ENCODE measurements around the gene GLE1. TPM values are rescaled to one million over a fixed set of nuclear protein-coding genes. Genes with fewer than 3 reads are reported as not detected.

Gene GLE1
- total and polyA plus RNA-seq, 7 donors, result 17.6 to 29.4 (median 20.8) TPM

GRCh38 chr9:128554155-128554862 lies 49.8 kb downstream of the GLE1 start:
- H3K9me3 ChIP-seq, result no peaks in the 10 kb centered on the region
- TF ChIP-seq EP300 (IDR thresholded peaks at IDR 0.05) (no peak), POLR2A (IDR thresholded peaks at IDR 0.05) (peak in 1 of 2 donors; percentile 26), POLR2AphosphoS5 (IDR thresholded peaks at IDR 0.05) (peak in 3 of 4 donors; percentile 37 to 72 (median 59)), CTCF (IDR thresholded peaks at IDR 0.05) (no peak)
- peak; percentile 87 for DNase-seq
- H3K36me3 ChIP-seq, result no peaks in the 10 kb centered on the region
- no peaks in the 10 kb centered on the region for H3K27me3 ChIP-seq
- H3K4me1 ChIP-seq, result peaks cover 0 to 82% (median 73%) of the 10 kb centered on the region in 4 donors
- peak overlapping the region; percentile 86 to 100 (median 95) for H3K4me3 ChIP-seq
- WGBS, 2 donors, result 61 to 66% methylated on average over 5 of the region's 5 CpGs
- H3K27ac ChIP-seq, result peak overlapping the region; percentile 98 to 100 (median 98)
- intact Hi-C loops (cut with DNase I), result loop anchor here (5.0 kb wide), 3 partner anchors 133 to 263 kb away; partner anchors contain the start of genes ENDOG, SET and URM1

- H3K36me3 ChIP-seq, result no peaks in the 10 kb centered on the region
- H3K27me3 ChIP-seq, result no peaks in the 10 kb centered on the region
- DNase-seq, result no peak
- H3K4me3 ChIP-seq, result no peak overlapping the region
- WGBS, 2 donors, result 41 to 58% methylated on average over 9 of the region's 9 CpGs
- TF ChIP-seq POLR2A (IDR thresholded peaks at IDR 0.05), result no peak
- peak in 1 of 4 donors; percentile 51 for TF ChIP-seq POLR2AphosphoS5 (IDR thresholded peaks at IDR 0.05)
- intact Hi-C loops (cut with DNase I), result loop anchor here (5.0 kb wide), 1 partner anchor 147 kb away; the partner anchor contains the start of gene PKN3
- peak overlapping the region; percentile 98 to 100 (median 98) for H3K27ac ChIP-seq
- no peaks in the 10 kb centered on the region for H3K9me3 ChIP-seq
- H3K4me1 ChIP-seq, result peaks cover 0 to 82% (median 72%) of the 10 kb centered on the region in 4 donors
Measured at GRCh38 chr9:128555180-128555721, 50.7 kb downstream of the GLE1 start.

GRCh38 chr9:128556276-128556675 lies 51.8 kb downstream of the GLE1 start:
- no peaks in the 10 kb centered on the region for H3K36me3 ChIP-seq
- no peaks in the 10 kb centered on the region for H3K27me3 ChIP-seq
- TF ChIP-seq POLR2AphosphoS5 (IDR thresholded peaks at IDR 0.05), result no peak
- TF ChIP-seq CTCF (IDR thresholded peaks at IDR 0.05), result no peak
- TF ChIP-seq EP300 (IDR thresholded peaks at IDR 0.05), result no peak
- TF ChIP-seq POLR2A (IDR thresholded peaks at IDR 0.05), result no peak
- DNase-seq, result no peak
- intact Hi-C loops (cut with DNase I), result loop anchor here (5.0 kb wide), 1 partner anchor 146 kb away; the partner anchor contains the start of gene PKN3
- peaks cover 0 to 75% (median 65%) of the 10 kb centered on the region in 4 donors for H3K4me1 ChIP-seq
- peak overlapping the region; percentile 98 to 100 (median 98) for H3K27ac ChIP-seq
- 44 to 75% methylated on average over 2 of the region's 2 CpGs for WGBS, 2 donors
- no peaks in the 10 kb centered on the region for H3K9me3 ChIP-seq
- no peak overlapping the region for H3K4me3 ChIP-seq

- H3K4me3 ChIP-seq, result no peak overlapping the region
Measured at GRCh38 chr9:128556926-128557634, 52.6 kb downstream of the GLE1 start.

More at GRCh38 chr9:128556926-128557634, 52.6 kb downstream of the GLE1 start:
- Histone ChIP-seq H3K4me1 (peaks cover 0 to 69% (median 59%) of the 10 kb centered on the region in 4 donors), H3K27ac (peak overlapping the region; percentile 34 to 100 (median 87)), H3K36me3 (peaks cover 0 to under 1% (median 0%) of the 10 kb centered on the region in 4 donors), H3K27me3 (no peaks in the 10 kb centered on the region), H3K9me3 (no peaks in the 10 kb centered on the region)
- intact Hi-C loops (cut with DNase I), result loop anchor here (5.0 kb wide), 1 partner anchor 145 kb away; the partner anchor contains the start of gene PKN3
- WGBS, 2 donors, result 44 to 74% methylated on average over 5 of the region's 5 CpGs
- no peak for DNase-seq
- TF ChIP-seq EP300 (IDR thresholded peaks at IDR 0.05) (no peak), POLR2A (IDR thresholded peaks at IDR 0.05) (no peak), CTCF (IDR thresholded peaks at IDR 0.05) (no peak), POLR2AphosphoS5 (IDR thresholded peaks at IDR 0.05) (no peak)

Measured in sigmoid colon (tissue), 7 donors.